Chondrocyte (in vitro differentiated cells): ENCODE results near the gene FBXO42. TPM values are rescaled to one million over a fixed set of nuclear protein-coding genes. Genes with fewer than 3 reads are reported as not detected.
A peak's percentile ranks its signal among the peaks of the same experiment; 100 is the strongest.

ENCODE experiments used
- DNase-seq: peaks from one replicate; pipeline ENCODE4 v3.0.0; 2021; ENCODE audit warnings: mixed read lengths, low spot score
- H3K27ac Mint-ChIP-seq: one replicate; pipeline ENCODE4 v1.8.0; 2021; ENCODE audit warnings: mild to moderate bottlenecking, moderate library complexity, mixed read lengths; ENCODE audit not compliant: unreplicated experiment
- H3K27me3 Mint-ChIP-seq: 2 replicates; pipeline ENCODE4 v1.8.0; 2021; ENCODE audit warnings: low read depth, mixed read lengths
- H3K36me3 Mint-ChIP-seq: 2 replicates; pipeline ENCODE4 v1.8.0; 2021; ENCODE audit warnings: low read depth, mixed read lengths
- H3K4me1 Mint-ChIP-seq: 2 replicates; pipeline ENCODE4 v1.8.0; 2021; ENCODE audit warnings: low read depth, mild to moderate bottlenecking, mixed read lengths
- H3K4me3 Mint-ChIP-seq: one replicate; pipeline ENCODE4 v1.8.0; 2021; ENCODE audit warnings: mild to moderate bottlenecking, moderate library complexity, mixed read lengths; ENCODE audit not compliant: unreplicated experiment
- H3K9me3 Mint-ChIP-seq: 2 replicates; pipeline ENCODE4 v1.8.0; 2021; ENCODE audit warnings: low read depth, mixed read lengths
- CTCF ChIP-seq: fragments of 200-600 bp; sonication (generic); IDR thresholded peaks from 2 replicates; pipeline ENCODE4 v1.5.0; 2021; ENCODE audit warnings: antibody characterized with exemption, mild to moderate bottlenecking, moderate library complexity
- total RNA-seq: library from RNA; stranded (reverse); gene quantifications from 3 replicates; pipeline ENCODE4 v1.2.1, GENCODE V29; 2021

The FBXO42 gene
- total RNA-seq, 1 donor from 2014 or later, result 20.9 TPM

- Mint-ChIP-seq H3K27me3 (no peaks in the 10 kb centered on the region), H3K36me3 (peaks cover 10% of the 10 kb centered on the region), H3K9me3 (no peaks in the 10 kb centered on the region), H3K27ac (peak overlapping the region; percentile 74), H3K4me1 (peaks cover 45% of the 10 kb centered on the region), H3K4me3 (no peak overlapping the region)
- TF ChIP-seq CTCF, result no peak
- DNase-seq, result no peak
Observed at GRCh38 chr1:16393570-16394521, 41.6 kb upstream of the FBXO42 start.

- Mint-ChIP-seq H3K4me1 (peaks cover 45% of the 10 kb centered on the region), H3K27me3 (no peaks in the 10 kb centered on the region), H3K36me3 (peaks cover 9% of the 10 kb centered on the region), H3K4me3 (no peak overlapping the region), H3K9me3 (no peaks in the 10 kb centered on the region), H3K27ac (peak overlapping the region; percentile 74)
- no peak for TF ChIP-seq CTCF
- DNase-seq, result no peak
Observed at GRCh38 chr1:16392740-16393569, 40.7 kb upstream of the FBXO42 start.

- no peak for DNase-seq
- Mint-ChIP-seq H3K27ac (no peak overlapping the region), H3K4me1 (peaks cover 52% of the 10 kb centered on the region)
Observed at GRCh38 chr1:16391411-16391810, 39.1 kb upstream of the FBXO42 start.

DNA sequence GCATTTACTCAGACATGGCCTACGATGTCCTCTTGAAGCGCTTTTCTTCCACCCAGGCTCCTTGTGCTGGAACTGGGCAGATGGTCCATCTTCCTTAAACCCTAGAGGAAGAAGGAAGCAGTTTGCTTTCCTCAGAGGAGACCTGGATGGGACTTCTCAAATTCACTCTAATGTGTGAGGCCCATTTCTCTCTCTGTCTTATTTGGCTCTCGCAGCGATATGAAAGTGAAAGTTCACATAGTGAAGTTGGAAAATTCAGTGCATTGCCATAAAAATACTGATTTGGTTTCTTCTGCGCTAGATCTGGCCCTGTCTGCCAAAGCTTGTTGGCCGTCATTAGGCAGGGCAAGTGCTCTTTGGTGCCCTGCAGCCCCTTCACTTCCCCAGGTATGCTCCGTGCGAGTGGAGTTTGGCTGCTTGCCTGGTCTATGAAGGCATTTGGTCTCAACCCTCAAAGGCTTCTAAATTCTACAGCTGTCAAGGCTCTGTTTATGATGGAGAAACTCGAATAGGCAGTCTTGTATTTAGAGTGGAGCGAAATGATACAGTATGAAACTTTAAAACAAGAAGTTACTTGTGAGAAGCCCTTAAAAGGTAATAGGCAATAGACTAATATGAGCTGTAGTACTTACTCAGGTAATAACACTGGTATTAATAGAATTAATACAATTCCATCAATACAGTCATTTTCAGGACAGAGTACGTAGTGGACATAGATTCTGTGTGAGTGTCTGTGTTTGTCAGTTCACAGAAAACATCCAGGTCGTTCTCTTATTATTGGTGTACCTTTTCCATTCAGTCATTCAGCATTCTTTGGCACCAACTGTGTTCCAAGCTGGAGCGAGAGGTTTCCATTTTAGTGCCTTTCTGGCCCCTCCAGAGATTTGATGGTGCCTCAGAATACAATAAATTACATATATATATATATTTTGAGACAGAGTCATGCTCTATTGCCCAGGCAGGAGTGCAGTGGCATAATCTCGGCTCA lies 35.2 kb upstream of the FBXO42 start:
- H3K4me3 Mint-ChIP-seq, result peak overlapping the region; percentile 33
- TF ChIP-seq CTCF, result no peak
- H3K4me1 Mint-ChIP-seq, result peaks cover 60% of the 10 kb centered on the region
- H3K27me3 Mint-ChIP-seq, result no peaks in the 10 kb centered on the region
- no peaks in the 10 kb centered on the region for H3K9me3 Mint-ChIP-seq
- DNase-seq, result no peak
- peak overlapping the region; percentile 75 for H3K27ac Mint-ChIP-seq
- no peaks in the 10 kb centered on the region for H3K36me3 Mint-ChIP-seq

More at GRCh38 chr1:16391411-16391810, 39.1 kb upstream of the FBXO42 start:
- no peak overlapping the region for H3K4me3 Mint-ChIP-seq
- no peaks in the 10 kb centered on the region for H3K9me3 Mint-ChIP-seq
- TF ChIP-seq CTCF, result no peak
- peaks cover 6% of the 10 kb centered on the region for H3K36me3 Mint-ChIP-seq
- H3K27me3 Mint-ChIP-seq, result no peaks in the 10 kb centered on the region
